Limb (tissue), 2 donors: Measurements from ENCODE around the gene SLTM.
"Not testable (repeated sequence)": the region's sequence is repeated elsewhere in the genome, so short reads cannot be mapped to it uniquely, and the experiment has no call there.

Experiments
- DNase-seq, 2 donors: peaks; one replicate each; pipeline ENCODE4 v3.0.0-alpha.2; 2016; ENCODE audit errors: extremely low spot score in 2 of 2

Gene SLTM

DNA sequence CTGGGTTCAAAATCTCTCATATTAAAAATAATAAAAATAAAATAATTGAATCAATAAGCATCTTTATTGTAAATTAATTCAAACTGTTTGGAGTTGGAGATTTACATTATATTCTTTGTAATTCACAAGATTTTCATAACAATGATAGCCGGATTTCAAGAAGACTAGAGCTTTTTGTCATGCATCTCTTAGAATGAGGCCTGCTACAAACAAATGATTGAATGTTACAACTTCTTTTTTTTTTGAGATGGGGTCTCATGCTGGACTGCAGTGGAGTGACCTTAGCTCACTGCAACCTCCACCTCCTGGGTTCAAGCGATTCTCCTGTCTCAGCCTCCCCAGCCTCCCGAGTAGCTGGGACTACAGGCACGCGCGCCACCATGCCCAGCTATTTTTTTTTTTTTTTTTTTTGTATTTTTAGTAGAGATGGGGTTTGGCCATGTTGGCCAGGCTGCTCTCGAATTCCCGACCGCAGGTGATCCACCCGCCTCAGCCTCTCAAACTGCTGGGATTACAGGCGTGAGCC, 3.5 kb downstream of the SLTM start:
- DNase-seq, result no peak

GRCh38 chr15:58926823-58927222, 6.7 kb downstream of the SLTM start:
- DNase-seq, result no peak

DNA sequence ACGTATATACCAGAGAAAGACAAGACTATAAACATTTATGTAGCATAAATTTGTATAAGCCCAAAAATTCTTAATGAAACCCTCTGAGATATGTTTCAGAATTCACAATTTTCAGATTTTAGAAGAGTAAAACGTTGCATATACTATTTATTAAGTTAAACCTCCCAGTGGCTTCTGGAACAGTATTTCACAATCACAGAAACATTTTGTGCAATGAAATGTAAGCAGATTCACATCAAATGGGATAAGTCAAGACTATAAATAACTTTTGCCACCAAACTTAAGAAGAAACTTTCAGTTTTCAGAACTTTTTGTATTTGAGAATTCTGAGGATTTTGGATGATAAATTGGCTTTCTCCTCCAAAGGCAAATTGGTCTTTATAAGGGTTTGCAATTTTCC, 9.2 kb downstream of the SLTM start:
- DNase-seq, result no peak

GRCh38 chr15:58923696-58924300, 9.7 kb downstream of the SLTM start:
- DNase-seq, result no peak

DNA sequence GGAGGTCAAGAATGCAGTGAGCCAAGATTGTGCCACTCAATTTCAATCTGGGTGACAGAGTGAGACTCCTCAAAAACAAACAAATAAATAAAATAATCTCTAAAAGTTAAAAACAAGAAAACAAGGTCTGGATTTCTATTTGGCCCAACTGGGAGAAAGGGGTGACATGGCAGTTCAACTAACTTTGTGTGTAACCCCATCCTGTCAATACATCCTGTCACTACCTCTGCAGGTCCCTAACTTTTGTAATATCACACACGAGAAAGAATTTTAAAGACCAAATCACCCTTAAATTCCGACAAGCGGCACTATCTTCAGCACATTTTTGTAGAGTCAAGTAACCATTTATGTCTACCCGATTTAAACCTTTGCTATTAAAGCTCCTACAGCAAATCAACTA, 10.2 kb downstream of the SLTM start:
- DNase-seq, result no peak

GRCh38 chr15:58921267-58921790, 12.2 kb downstream of the SLTM start:
- DNase-seq, result no peak

GRCh38 chr15:58920447-58920846, 13.0 kb downstream of the SLTM start:
- not testable (repeated sequence) for DNase-seq

- no peak for DNase-seq
These were observed 14.2 kb downstream of the SLTM start for GRCh38 chr15:58919232-58919631.

GRCh38 chr15:58918239-58918638, 15.2 kb downstream of the SLTM start:
- DNase-seq, result no peak

- not testable (repeated sequence) for DNase-seq
These were observed 15.8 kb downstream of the SLTM start for GRCh38 chr15:58917613-58918129.

DNA sequence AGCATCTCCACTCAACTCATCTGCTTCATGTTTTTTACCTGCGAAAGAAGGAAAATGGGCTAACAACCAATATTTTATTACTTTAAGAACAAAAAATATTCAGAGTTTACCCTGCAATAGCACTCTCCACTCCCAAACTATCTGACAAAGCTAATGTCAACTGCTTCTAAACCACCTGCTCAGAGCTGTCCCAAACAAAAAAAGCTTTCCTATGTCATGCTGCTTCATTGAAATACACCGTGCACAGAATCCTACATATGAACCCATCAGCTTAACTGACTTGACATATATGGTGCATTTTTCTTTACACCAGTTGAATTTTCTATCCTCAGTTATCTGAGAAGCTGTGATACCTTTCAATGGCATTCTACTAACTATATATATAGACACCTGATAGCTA, 16.5 kb downstream of the SLTM start:
- no peak for DNase-seq

DNA sequence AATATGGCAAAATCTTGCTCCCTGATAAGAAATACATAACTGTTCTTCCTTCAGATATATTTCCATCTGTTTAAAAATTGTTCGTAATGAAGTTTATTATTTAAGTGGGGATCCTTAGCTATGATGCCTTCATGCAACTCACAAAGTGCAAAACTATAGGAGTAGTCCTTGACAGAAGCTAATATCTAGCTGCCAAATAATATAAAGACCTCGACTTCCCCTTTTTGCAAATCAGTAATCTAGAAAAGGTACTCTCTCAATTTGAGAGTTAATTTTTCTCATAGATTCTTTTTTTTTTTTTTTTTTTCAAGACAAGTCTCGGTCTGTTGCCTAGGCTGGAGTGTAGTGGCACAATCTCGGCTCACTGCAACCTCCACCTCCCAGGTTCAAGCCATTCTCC, 23.0 kb downstream of the SLTM start:
- DNase-seq, result no peak

DNA sequence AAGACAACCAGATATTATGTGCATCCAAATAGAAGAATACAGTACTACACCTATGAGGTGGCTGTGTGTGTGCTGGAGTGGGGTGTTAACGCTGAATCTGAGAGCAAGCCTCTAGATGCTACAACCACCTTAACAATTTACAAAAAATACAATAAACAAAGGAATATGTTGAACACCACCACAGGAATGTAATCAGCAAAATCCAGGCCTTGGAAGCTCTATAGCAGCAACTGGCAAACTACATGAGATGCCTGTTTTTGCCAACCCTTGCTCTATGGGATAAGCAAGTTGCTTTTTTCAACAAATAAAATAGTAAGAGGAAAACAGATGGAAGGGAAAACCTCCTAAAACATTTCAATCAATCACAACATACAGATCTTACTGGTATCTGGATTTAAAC, 23.9 kb downstream of the SLTM start:
- DNase-seq, result no peak

- no peak for DNase-seq
These were observed 24.7 kb downstream of the SLTM start for GRCh38 chr15:58908550-58909309.

DNA sequence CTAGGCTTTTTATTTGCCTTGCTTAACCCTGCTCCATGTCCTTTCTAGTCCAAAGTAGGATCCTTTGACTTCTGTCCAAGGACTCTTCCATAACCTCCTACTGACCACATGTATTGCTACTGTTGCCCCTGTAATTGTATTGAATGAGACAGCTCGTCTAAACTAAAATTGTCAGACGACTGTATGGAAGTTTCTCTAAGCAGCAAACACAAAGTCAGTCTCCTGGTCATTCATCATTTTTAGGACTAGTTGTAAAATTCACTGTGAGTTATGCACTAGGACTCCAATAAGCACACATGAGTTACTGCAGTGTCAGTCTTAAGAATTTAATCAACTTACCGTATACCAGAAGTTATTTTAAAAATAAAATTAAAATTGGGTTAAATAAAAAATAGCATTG, 32.8 kb downstream of the SLTM start:
- DNase-seq, result no peak

DNA sequence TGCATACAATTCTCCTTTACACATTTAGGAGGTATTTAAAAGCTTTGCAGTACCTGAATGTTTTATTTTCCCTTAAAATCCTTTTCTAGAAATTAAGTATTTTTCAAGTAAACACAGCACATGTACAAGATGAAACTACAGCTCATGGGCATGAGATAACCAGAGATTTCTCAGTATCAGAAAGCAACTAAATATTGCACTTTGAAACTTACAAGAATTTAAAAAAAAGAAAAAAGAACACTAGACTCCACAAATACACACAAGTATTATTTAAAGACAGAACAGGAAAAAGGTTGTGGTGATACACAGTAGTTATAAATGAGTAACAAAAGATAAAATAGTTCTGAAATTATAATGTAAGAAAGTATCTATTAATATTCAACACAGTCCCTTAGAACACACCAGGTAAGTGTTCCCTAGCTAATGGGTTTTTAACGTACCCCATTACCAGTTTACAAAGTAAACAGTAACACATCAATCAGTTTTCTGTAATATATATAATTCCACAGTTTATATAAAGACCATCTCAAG, 35.3 kb downstream of the SLTM start:
- no peak for DNase-seq

DNA sequence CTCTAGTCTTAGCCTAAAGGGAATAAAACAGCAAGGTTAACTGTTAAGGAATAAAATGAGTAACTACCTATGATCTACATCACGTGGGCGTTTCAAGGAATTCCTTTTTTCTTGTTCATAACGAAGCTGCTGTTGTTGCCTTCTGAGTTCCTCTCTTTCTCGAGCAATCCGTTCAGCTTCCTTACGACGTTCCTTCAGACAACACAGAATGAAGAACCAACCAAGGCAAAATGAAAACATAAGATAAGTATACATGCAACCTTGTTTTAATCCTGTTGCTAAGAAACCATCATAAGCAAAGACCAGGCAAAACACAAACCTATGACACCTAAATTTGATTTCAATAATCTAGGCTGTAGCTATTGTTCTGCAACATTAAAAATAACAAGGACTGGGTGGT, 44.1 kb downstream of the SLTM start:
- DNase-seq, result no peak

DNA sequence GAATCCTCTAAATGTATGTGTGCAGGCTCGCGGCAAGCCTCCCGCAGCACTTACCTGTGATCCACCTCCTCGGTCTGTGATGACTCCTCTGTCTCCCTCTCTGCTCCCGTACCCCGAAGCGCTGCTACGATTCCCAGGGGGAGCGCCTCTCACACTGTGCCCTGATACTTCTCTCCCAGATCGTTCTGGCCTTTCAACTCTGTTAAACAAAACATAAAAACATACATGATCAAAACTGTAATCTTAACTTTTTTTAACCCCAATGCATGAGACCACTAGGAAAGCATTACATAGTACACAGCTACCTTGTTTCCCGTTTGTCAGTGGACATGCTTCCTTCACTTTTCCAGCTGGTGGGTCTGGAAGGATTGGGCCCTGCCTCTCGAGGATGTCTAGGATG, 46.6 kb downstream of the SLTM start:
- no peak for DNase-seq

- not testable (repeated sequence) for DNase-seq
These were observed 49.6 kb downstream of the SLTM start for GRCh38 chr15:58883926-58884325.

DNA sequence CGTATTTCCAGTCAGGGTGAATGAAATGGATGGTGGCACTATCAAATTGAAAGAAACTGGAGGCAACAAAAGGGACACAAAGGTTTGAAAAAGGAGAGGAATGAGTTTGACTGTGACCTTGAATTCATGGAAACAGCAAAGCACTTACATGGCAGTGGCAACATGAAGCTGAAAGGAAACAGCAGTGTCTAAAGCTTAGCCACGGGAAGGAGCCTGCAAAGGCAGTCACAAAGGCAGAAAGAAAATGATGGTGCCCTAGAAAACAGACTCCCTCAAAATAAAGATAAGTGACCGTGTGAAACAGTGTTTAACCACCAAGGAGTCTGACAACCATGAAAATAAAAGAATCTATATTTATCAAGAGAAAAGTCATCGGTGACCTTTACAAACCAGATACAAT, 51.2 kb downstream of the SLTM start:
- DNase-seq, result no peak

DNA sequence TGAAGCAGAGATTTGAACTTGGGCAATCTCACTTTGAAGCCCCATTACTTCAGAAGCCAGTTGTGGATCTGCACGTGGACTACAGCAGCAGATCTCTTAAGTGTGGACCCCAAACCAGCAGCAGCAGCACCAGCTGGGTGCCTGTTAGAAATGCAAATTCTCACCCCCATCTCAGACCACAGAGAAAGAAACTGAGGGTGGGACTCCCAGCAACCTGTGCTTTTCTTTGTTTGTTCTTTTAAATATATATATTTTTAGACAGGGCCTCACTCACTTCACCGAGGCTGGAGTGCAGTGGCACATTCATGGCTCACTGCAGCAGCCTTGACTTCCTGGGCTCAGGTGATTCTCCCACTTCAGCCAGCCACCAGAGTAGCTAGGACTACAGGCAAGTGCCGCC, 53.2 kb downstream of the SLTM start:
- DNase-seq, result no peak
